Epithelial cell of esophagus (primary cell): ENCODE results near the gene FOXRED1.

ENCODE experiments used
- DNase-seq: peaks from one replicate; pipeline ENCODE4 v3.0.0; 2010; ENCODE audit warnings: low read depth
- H3K4me3 ChIP-seq: 2 replicates; pipeline ENCODE4 v1.5.1; 2011; ENCODE audit warnings: mild to moderate bottlenecking, low read length, control low read depth
- CTCF ChIP-seq: IDR thresholded peaks from 2 replicates; pipeline ENCODE4 v1.5.1; 2011; ENCODE audit warnings: low read depth, mild to moderate bottlenecking, low read length, control low read depth, inconsistent platforms; ENCODE audit not compliant: insufficient read depth; ENCODE audit errors: missing control alignments

FOXRED1 gene

GRCh38 chr11:126277322-126277721 lies 8.4 kb downstream of the FOXRED1 start:
- no peak for TF ChIP-seq CTCF
- no peak overlapping the region for H3K4me3 ChIP-seq
- DNase-seq: no peak

DNA sequence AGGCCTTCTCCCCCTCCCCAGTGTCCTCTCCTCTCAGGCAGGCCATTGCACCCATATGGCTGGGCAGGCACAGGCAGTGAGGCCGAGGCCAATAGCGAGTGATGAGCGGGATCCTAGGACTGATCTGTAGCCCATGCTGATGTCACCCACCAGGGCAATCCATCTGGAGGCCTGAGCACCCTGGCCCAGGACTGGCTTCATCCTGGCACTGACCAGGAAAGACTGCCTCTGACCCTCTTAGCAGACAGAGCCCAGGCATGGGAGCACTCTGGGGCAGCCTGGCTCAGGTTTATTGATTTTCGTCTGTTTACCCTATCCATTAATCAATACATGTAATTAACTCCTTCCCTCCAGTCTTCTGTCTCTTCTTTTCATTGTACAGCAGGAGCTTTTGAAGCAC lies 8.8 kb downstream of the FOXRED1 start:
- no peak for TF ChIP-seq CTCF
- no peak for DNase-seq

DNA sequence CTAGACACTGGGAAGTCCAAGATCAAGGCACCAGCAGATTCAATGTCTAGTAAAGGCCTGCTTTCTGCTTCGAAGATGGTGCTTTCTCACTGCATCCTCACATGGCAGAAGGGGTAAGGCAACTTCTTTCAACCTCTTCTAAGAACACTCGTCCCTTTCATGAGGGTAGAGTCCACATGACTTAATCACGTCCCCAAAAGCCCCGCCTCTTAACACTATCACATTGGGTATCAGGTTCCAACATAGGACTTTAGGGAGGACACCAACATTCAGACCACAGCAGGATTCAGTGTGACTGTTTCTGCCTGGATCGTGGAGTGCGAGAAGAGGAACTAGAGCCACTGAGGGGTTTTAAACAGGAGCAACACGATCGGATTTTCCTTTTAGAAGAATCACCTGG lies 10.2 kb downstream of the FOXRED1 start:
- no peak for TF ChIP-seq CTCF
- H3K4me3 ChIP-seq: no peak overlapping the region
- no peak for DNase-seq

More for the DNA sequence above, 8.8 kb downstream of the FOXRED1 start:
- no peak overlapping the region for H3K4me3 ChIP-seq

DNA sequence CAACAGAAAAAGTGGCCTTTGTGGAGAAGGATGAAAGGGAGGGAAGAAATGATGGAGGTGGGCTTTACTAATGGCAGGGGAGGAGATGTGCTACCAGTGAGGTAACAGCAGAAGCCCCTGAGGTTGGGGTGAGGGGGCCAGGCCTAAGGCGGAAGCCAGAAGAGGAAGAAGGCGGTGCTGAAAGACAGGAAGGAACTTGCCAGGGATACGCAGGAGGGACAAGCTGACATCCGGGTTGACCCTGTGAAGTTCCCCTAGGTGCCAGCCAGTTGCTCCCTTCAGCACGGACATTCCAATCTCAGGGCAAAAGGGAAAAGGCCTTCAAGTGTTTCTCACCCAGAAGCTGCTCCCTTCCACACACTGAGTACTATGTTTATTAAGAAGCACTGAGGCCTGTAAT lies 11.6 kb downstream of the FOXRED1 start:
- H3K4me3 ChIP-seq: no peak overlapping the region
- DNase-seq: no peak
- no peak for TF ChIP-seq CTCF

GRCh38 chr11:126281245-126281644 lies 12.3 kb downstream of the FOXRED1 start:
- no peak for TF ChIP-seq CTCF
- H3K4me3 ChIP-seq: no peak overlapping the region
- DNase-seq: no peak

DNA sequence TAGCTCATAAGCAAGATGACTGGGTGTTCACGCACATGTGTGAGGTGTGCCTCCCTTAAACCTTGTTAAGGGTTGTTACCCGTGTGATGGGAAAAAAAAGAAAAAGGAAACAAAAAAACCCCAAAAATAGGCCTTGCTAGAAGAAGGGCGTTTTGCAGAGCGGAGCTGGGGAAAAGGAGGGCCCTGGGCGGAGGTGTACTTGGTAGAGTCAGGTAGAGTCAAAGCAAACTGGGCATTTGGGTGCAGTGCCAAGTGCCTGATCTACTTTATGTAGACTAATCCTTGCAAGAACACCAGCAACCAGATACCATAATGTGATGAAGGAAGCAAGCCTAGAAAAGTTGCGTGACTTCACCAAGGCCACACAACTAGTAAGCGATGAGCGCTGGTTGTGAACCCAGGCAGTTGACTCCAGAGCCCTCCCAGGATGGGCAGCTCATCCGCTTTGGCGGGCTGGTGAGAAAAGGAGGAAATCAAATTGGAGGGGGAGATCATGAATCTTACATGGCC lies 12.8 kb downstream of the FOXRED1 start:
- no peak overlapping the region for H3K4me3 ChIP-seq

DNA sequence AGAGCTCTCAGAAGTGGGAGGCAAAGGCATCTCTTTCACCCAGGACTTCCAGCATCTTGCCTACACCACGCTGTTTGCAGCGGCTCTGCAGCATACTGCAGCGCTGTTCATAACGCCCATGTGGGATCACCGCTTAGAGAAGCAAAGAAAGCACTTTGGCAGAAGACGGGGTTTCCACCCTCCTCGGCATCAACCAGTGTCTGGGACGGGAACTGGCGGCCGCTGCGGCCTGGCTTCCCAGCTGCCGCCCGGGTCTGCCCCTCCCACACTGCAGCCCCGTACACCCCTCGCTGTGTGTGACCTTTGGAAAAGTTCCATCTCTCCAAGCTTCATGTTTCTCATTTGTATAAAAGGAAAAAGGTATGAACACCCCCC lies 13.4 kb downstream of the FOXRED1 start:
- DNase-seq: peak; percentile 32
- no peak for TF ChIP-seq CTCF
- H3K4me3 ChIP-seq: peak overlapping the region; percentile 66

More for the DNA sequence above, 12.8 kb downstream of the FOXRED1 start:
- no peak for TF ChIP-seq CTCF
- DNase-seq: no peak
